ENCODE measurements around the gene GPR17. TPM values are rescaled to one million over a fixed set of nuclear protein-coding genes. Genes with fewer than 3 reads are reported as not detected.

GPR17 gene
- total and polyA plus RNA-seq, 2 donors (not counting 1 experiment from before 2014, with no cell fraction given) = 0.06 TPM; not detected in 1

GRCh38 chr2:127676906-127677305 is 31.0 kb downstream of the GPR17 start:
- Histone ChIP-seq H2AFZ (ENCODE audit: insufficient read depth, low read depth, low read length, poor library complexity, severe bottlenecking) (no peak overlapping the region), H4K20me1 (ENCODE audit: control insufficient read depth, insufficient read depth, low read length, poor library complexity, severe bottlenecking) (no peaks in the 10 kb centered on the region), H3K4me1 (ENCODE audit: control insufficient read depth in 2 of 2, insufficient read depth in 2 of 2, low read length in 2 of 2) (peaks cover 12 to 28% of the 10 kb centered on the region in 2 donors), H3K4me2 (replicated peaks; ENCODE audit: low read depth, low read length, poor library complexity, severe bottlenecking) (no peak overlapping the region), H3K79me2 (ENCODE audit: control insufficient read depth, insufficient read depth, low read length) (no peaks in the 10 kb centered on the region), H3K36me3 (replicated peaks in 1 of 2; ENCODE audit: control extremely low read depth in 1 of 2, control insufficient read depth in 1 of 2, extremely low read depth in 1 of 2, insufficient read depth in 2 of 2, low read length in 1 of 2) (no peaks in the 10 kb centered on the region), H3K9me3 (ENCODE audit: control extremely low read depth in 1 of 3, control insufficient read depth in 2 of 3, insufficient read depth in 1 of 3, low read length in 2 of 3) (peaks cover 0 to 3% (median 0%) of the 10 kb centered on the region in 3 donors), H3K4me3 (ENCODE audit: control extremely low read depth in 1 of 5, extremely low read depth in 1 of 5, insufficient read depth in 1 of 5, low read depth in 2 of 5, low read length in 4 of 5) (no peak overlapping the region), H3K9ac (ENCODE audit: low read length) (no peak overlapping the region), H3K27me3 (replicated peaks in 1 of 4; ENCODE audit: control extremely low read depth in 1 of 4, control insufficient read depth in 3 of 4, insufficient read depth in 4 of 4, low read length in 3 of 4) (peaks cover 0 to 37% (median 23%) of the 10 kb centered on the region in 4 experiments), H3K27ac (ENCODE audit: low read length in 2 of 2) (no peak overlapping the region)
- 86% methylated on average over 1 of the region's 2 CpGs for WGBS (ENCODE audit: insufficient coverage)
- TF ChIP-seq, protein P1, sequence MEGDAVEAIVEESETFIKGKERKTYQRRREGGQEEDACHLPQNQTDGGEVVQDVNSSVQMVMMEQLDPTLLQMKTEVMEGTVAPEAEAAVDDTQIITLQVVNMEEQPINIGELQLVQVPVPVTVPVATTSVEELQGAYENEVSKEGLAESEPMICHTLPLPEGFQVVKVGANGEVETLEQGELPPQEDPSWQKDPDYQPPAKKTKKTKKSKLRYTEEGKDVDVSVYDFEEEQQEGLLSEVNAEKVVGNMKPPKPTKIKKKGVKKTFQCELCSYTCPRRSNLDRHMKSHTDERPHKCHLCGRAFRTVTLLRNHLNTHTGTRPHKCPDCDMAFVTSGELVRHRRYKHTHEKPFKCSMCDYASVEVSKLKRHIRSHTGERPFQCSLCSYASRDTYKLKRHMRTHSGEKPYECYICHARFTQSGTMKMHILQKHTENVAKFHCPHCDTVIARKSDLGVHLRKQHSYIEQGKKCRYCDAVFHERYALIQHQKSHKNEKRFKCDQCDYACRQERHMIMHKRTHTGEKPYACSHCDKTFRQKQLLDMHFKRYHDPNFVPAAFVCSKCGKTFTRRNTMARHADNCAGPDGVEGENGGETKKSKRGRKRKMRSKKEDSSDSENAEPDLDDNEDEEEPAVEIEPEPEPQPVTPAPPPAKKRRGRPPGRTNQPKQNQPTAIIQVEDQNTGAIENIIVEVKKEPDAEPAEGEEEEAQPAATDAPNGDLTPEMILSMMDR (IDR thresholded peaks at IDR 0.05) = no peak
- no peak for TF ChIP-seq EZH2 (IDR thresholded peaks at IDR 0.05; ENCODE audit: borderline replicate concordance, insufficient read depth, low read depth, low read length, poor library complexity, severe bottlenecking)
- H3K4me3 Mint-ChIP-seq = no peak overlapping the region
- no peaks in the 10 kb centered on the region for H3K9me3 Mint-ChIP-seq (ENCODE audit: insufficient read depth)
- POLR2A ChIA-PET = interaction anchor here (0.7 kb wide), 1 partner anchor 191 kb away, joined by 3 read pairs; no protein-coding TSS in a partner anchor
- H3K27ac Mint-ChIP-seq = no peak overlapping the region
- CTCF ChIA-PET = no interaction called here
- peaks cover 19% of the 10 kb centered on the region for H3K4me1 Mint-ChIP-seq
- H3K27me3 Mint-ChIP-seq = peaks cover 34% of the 10 kb centered on the region
- DNase-seq (no peak), ATAC-seq (ENCODE audit: low read depth) (no peak)
- intact Hi-C loops (cut with micrococcal nuclease) = no loop called here

DNA sequence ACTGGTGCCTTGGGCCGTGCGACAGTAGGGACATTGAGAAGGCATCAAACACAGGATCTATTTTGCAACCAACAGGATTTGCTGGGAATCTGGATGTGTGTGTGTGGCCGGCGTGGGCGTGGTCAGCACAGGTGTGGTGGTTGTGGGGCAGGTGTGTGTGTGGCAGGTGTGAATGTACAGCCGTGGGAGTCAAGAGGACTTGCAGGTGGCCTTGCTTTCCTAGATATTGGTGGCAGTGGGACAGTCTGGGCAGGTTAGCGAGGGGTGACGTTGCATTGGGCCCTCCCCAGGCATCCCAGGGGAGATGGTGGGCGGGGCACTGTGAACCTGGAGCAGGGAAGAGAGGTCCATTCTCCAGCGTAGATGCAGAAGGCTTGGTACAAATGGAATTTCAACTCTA is 32.6 kb downstream of the GPR17 start:
- H3K27me3 ChIP-seq (replicated peaks in 1 of 4; ENCODE audit: control extremely low read depth in 1 of 4, control insufficient read depth in 3 of 4, insufficient read depth in 4 of 4, low read length in 3 of 4) = peaks cover 0 to 27% (median 19%) of the 10 kb centered on the region in 4 experiments
- H3K27ac ChIP-seq (ENCODE audit: low read length in 2 of 2) = no peak overlapping the region
- POLR2A ChIA-PET = no interaction called here

More for the DNA sequence above, 32.6 kb downstream of the GPR17 start:
- CTCF ChIA-PET = no interaction called here
- H4K20me1 ChIP-seq (ENCODE audit: control insufficient read depth, insufficient read depth, low read length, poor library complexity, severe bottlenecking) = no peaks in the 10 kb centered on the region
- ATAC-seq (ENCODE audit: low read depth) (no peak), DNase-seq (no peak)
- TF ChIP-seq, protein P1 (IDR thresholded peaks at IDR 0.05) = no peak
- Mint-ChIP-seq H3K27ac (no peak overlapping the region), H3K27me3 (peaks cover 26% of the 10 kb centered on the region), H3K9me3 (ENCODE audit: insufficient read depth) (no peaks in the 10 kb centered on the region), H3K4me3 (no peak overlapping the region), H3K4me1 (peaks cover 19% of the 10 kb centered on the region)
- H3K36me3 ChIP-seq (replicated peaks in 1 of 2; ENCODE audit: control extremely low read depth in 1 of 2, control insufficient read depth in 1 of 2, extremely low read depth in 1 of 2, insufficient read depth in 2 of 2, low read length in 1 of 2) = no peaks in the 10 kb centered on the region
- no peaks in the 10 kb centered on the region for H3K79me2 ChIP-seq (ENCODE audit: control insufficient read depth, insufficient read depth, low read length)
- intact Hi-C loops (cut with micrococcal nuclease) = no loop called here
- peaks cover 12 to 28% of the 10 kb centered on the region in 2 donors for H3K4me1 ChIP-seq (ENCODE audit: control insufficient read depth in 2 of 2, insufficient read depth in 2 of 2, low read length in 2 of 2)
- H3K4me2 ChIP-seq (replicated peaks; ENCODE audit: low read depth, low read length, poor library complexity, severe bottlenecking) = no peak overlapping the region
- WGBS (ENCODE audit: insufficient coverage) = 84% methylated on average over 10 of the region's 10 CpGs
- peaks cover 0 to 3% (median 0%) of the 10 kb centered on the region in 3 donors for H3K9me3 ChIP-seq (ENCODE audit: control extremely low read depth in 1 of 3, control insufficient read depth in 2 of 3, insufficient read depth in 1 of 3, low read length in 2 of 3)
- no peak overlapping the region for H3K4me3 ChIP-seq (ENCODE audit: control extremely low read depth in 1 of 5, extremely low read depth in 1 of 5, insufficient read depth in 1 of 5, low read depth in 2 of 5, low read length in 4 of 5)
- no peak overlapping the region for H2AFZ ChIP-seq (ENCODE audit: insufficient read depth, low read depth, low read length, poor library complexity, severe bottlenecking)
- no peak overlapping the region for H3K9ac ChIP-seq (ENCODE audit: low read length)

All from B cell (primary cell).